H1 (cell line): ENCODE measurements around the gene DLK1. TPM values are rescaled to one million over a fixed set of nuclear protein-coding genes. Genes with fewer than 3 reads are reported as not detected.

Source experiments
- JUN ChIP-seq: IDR thresholded peaks from 2 replicates; pipeline ENCODE4 v1.6.1; 2011; ENCODE audit warnings: low read depth, mild to moderate bottlenecking, improper control_type of control experiment, low read length
- POU5F1 ChIP-seq: IDR thresholded peaks from 2 replicates; pipeline ENCODE4 v1.6.1; 2011; ENCODE audit warnings: low read depth, mild to moderate bottlenecking, low read length, moderate library complexity
- polyA plus RNA-seq, 7 experiments: library from polyadenylated mRNA; depleted of rRNA in 3 of 7; stranded (reverse) in 5 of 7; unstranded in 2 of 7; fragments of >200 nt in 5 of 7; fragments of 200-250 nt in 2 of 7; gene quantifications; 1 replicate in 5 of 7; 2 replicates in 1 of 7; 4 replicates in 1 of 7; pipeline versions ENCODE4 v1.2.1 to v1.2.3, GENCODE V29; 2011 to 2013; ENCODE audit warnings: missing spikeins in 2 of 7, mixed read lengths in 2 of 7
- total RNA-seq: library from RNA; stranded (reverse); fragmentation: NEBNext Ultra II Directional; extraction: Animal tissue kit (Norgen Biotek cat#: 25700); gene quantifications from 2 replicates; pipeline ENCODE4 v1.2.1, GENCODE V29; 2021

DLK1 gene
- total and polyA plus RNA-seq, 2 of the 8 experiments (the other 6 are each of a cell fraction or from before 2014, with no cell fraction given), result 1.3 to 2.4 TPM

- no peak for TF ChIP-seq JUN
- TF ChIP-seq POU5F1, result no peak
Observed at GRCh38 chr14:100769035-100769939, 42.6 kb downstream of the DLK1 start (continued).
